Smooth muscle cell (in vitro differentiated cells): ENCODE data around the gene KCNN2. TPM values are rescaled to one million over a fixed set of nuclear protein-coding genes. Genes with fewer than 3 reads are reported as not detected.

Experiments used
- DNase-seq: peaks from one replicate; lab custom pipeline; 2025; ENCODE audit not compliant: unreplicated experiment; lab: John Stamatoyannopoulos, UW
- H2AFZ ChIP-seq: fragments of 200-600 bp; sonication (generic); 2 replicates; pipeline ENCODE4 v1.6.0; 2016; ENCODE audit warnings: antibody characterized with exemption, low read depth, mild to moderate bottlenecking
- H3F3A ChIP-seq: fragments of 200-600 bp; sonication (generic); 2 replicates; pipeline ENCODE4 v1.6.0; 2017; ENCODE audit warnings: antibody characterized with exemption, low read depth
- H3K27ac ChIP-seq: fragments of 200-600 bp; sonication (generic); 2 replicates; pipeline ENCODE4 v1.5.1; 2016; ENCODE audit warnings: low read depth, mild to moderate bottlenecking
- H3K27me3 ChIP-seq: fragments of 200-600 bp; sonication (generic); 2 replicates; pipeline ENCODE4 v1.6.1; 2016; ENCODE audit warnings: low read depth, mild to moderate bottlenecking
- H3K36me3 ChIP-seq: fragments of 200-600 bp; sonication (generic); 2 replicates; pipeline ENCODE4 v1.5.1; 2016; ENCODE audit warnings: low read depth
- H3K4me1 ChIP-seq: fragments of 200-600 bp; sonication (generic); 2 replicates; pipeline ENCODE4 v1.5.1; 2016; ENCODE audit warnings: low read depth
- H3K4me2 ChIP-seq: fragments of 200-600 bp; sonication (generic); 2 replicates; pipeline ENCODE4 v1.6.0; 2016; ENCODE audit warnings: mild to moderate bottlenecking
- H3K4me3 ChIP-seq: fragments of 200-600 bp; sonication (generic); 2 replicates; pipeline ENCODE4 v1.5.1; 2016; ENCODE audit warnings: mild to moderate bottlenecking
- H3K79me2 ChIP-seq: fragments of 200-600 bp; sonication (generic); 2 replicates; pipeline ENCODE4 v1.6.0; 2016; ENCODE audit warnings: low read depth, mild to moderate bottlenecking
- H3K9ac ChIP-seq: fragments of 200-600 bp; sonication (generic); 2 replicates; pipeline ENCODE4 v1.6.0; 2016; ENCODE audit warnings: low read depth
- H3K9me3 ChIP-seq: fragments of 200-600 bp; sonication (generic); replicated peaks from 2 replicates; pipeline ENCODE4 v1.5.1; 2016; ENCODE audit warnings: low read depth
- H4K20me1 ChIP-seq: fragments of 200-600 bp; sonication (generic); 2 replicates; pipeline ENCODE4 v1.6.0; 2016; ENCODE audit warnings: low read depth
- whole genome bisulfite sequencing: methylation state at CpG from one replicate; pipeline ENCODE4 v1.1.7; 2016; ENCODE audit warnings: low lambda C conversion rate; 5-methylcytosine and 5-hydroxymethylcytosine counted together
- polyA plus RNA-seq: library from polyadenylated mRNA; unstranded; fragments of >200 nt; fragmentation: Nextera tagmentation; extraction: Ambion mirVana; gene quantifications from 2 replicates; pipeline ENCODE4 v1.2.1, GENCODE V29; 2016
- total RNA-seq: library from RNA; depleted of rRNA; stranded (reverse); fragments of >200 nt; gene quantifications from 2 replicates; pipeline ENCODE4 v1.2.3, GENCODE V29; 2014
- TF ChIP-seq, protein P1 (sequence below): fragments of 200-600 bp; sonication (generic); IDR thresholded peaks from 2 replicates; pipeline ENCODE4 v1.5.1; 2017; ENCODE audit warnings: borderline replicate concordance, mild to moderate bottlenecking, antibody characterized with exemption; ENCODE audit not compliant: insufficient read depth, poor library complexity, severe bottlenecking

KCNN2 gene
- total and polyA plus RNA-seq, 2 experiments from 2014 or later = 3.2 to 8.0 TPM

DNA sequence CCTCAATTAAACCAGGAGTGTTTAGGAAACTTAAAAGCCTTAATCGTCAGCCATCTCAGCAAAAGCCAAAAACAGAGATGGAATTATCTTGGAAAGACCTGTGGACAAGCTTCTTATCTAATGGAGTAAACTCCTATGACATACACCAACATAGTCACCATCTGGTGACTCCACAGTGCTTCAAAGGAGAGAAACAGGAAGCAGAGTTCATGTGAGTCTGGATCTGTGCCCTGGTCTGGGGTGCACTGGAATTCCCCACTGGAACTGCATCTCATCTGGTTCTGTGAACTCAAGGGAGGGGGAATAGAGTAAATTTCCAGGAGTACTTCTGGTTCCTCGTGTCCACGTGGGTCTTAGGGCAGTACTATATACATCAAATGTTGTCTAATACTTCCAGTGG lies 36.3 kb upstream of the KCNN2 start:
- DNase-seq = no peak
- no peaks in the 10 kb centered on the region for H3K9me3 ChIP-seq
- H3K36me3 ChIP-seq = no peaks in the 10 kb centered on the region
- H3K9ac ChIP-seq = peak overlapping the region; percentile 12
- H4K20me1 ChIP-seq = no peaks in the 10 kb centered on the region
- WGBS = 17% methylated on average over 3 of the region's 3 CpGs
- H3K4me3 ChIP-seq = no peak overlapping the region
- H3K27me3 ChIP-seq = no peaks in the 10 kb centered on the region
- TF ChIP-seq, protein P1, sequence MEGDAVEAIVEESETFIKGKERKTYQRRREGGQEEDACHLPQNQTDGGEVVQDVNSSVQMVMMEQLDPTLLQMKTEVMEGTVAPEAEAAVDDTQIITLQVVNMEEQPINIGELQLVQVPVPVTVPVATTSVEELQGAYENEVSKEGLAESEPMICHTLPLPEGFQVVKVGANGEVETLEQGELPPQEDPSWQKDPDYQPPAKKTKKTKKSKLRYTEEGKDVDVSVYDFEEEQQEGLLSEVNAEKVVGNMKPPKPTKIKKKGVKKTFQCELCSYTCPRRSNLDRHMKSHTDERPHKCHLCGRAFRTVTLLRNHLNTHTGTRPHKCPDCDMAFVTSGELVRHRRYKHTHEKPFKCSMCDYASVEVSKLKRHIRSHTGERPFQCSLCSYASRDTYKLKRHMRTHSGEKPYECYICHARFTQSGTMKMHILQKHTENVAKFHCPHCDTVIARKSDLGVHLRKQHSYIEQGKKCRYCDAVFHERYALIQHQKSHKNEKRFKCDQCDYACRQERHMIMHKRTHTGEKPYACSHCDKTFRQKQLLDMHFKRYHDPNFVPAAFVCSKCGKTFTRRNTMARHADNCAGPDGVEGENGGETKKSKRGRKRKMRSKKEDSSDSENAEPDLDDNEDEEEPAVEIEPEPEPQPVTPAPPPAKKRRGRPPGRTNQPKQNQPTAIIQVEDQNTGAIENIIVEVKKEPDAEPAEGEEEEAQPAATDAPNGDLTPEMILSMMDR = no peak
- H2AFZ ChIP-seq = no peak overlapping the region
- H3K79me2 ChIP-seq = no peaks in the 10 kb centered on the region
- H3K4me1 ChIP-seq = peaks cover 15% of the 10 kb centered on the region
- peak overlapping the region; percentile 69 for H3K27ac ChIP-seq
- H3F3A ChIP-seq = no peaks in the 10 kb centered on the region
- H3K4me2 ChIP-seq = peak overlapping the region; percentile 22

DNA sequence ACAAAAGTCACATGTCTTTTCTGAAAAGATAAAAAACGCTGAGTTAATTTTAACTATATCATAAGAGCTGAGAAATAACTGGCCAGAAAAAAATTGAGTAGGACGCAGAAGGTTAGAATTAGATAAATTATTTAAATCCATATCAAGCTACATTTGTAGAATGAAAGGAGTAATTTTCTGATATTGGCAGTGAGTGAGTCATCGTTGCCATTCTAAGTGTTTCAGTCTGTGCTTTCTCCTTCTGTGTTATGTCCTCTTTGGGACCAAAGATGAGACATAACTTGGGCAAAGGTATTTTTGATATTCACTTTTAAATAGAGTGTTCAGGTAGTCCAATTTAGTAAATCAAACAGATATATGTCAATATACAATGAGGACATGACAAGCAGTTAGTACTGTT lies 34.4 kb upstream of the KCNN2 start:
- no peaks in the 10 kb centered on the region for H3K79me2 ChIP-seq
- no peak for DNase-seq
- peaks cover 15% of the 10 kb centered on the region for H3K4me1 ChIP-seq
- no peaks in the 10 kb centered on the region for H4K20me1 ChIP-seq
- TF ChIP-seq, protein P1 = no peak
- H3K27ac ChIP-seq = no peak overlapping the region
- H3F3A ChIP-seq = no peaks in the 10 kb centered on the region
- no peak overlapping the region for H3K4me2 ChIP-seq
- 83% methylated on average over 3 of the region's 3 CpGs for WGBS
- H3K9ac ChIP-seq = no peak overlapping the region
- H3K27me3 ChIP-seq = no peaks in the 10 kb centered on the region
- H3K36me3 ChIP-seq = no peaks in the 10 kb centered on the region
- H3K9me3 ChIP-seq = no peaks in the 10 kb centered on the region
- H2AFZ ChIP-seq = no peak overlapping the region
- no peak overlapping the region for H3K4me3 ChIP-seq

DNA sequence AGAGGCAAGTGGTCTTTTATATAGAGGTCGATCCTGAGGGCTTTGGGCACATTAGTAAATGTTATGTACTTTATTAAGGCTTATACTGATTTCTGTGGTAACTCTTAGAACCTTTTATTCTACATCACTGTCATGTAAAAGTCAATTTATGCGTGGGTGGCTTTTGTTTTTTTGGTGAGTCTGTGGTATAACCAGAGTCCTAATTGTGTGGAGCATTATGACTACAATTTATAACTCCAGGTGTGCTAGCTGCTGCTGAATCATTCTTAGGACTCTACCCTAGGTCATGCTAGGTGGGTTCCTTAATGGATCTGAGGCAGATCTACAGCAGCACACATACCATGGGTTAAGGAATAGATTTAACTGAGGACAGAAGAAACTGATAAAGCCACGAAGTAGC lies 33.9 kb upstream of the KCNN2 start:
- Histone ChIP-seq H3K4me3 (no peak overlapping the region), H3K9ac (no peak overlapping the region)

More for the DNA sequence above, 33.9 kb upstream of the KCNN2 start:
- no peaks in the 10 kb centered on the region for H3K27me3 ChIP-seq
- H3K9me3 ChIP-seq = no peaks in the 10 kb centered on the region
- no peak overlapping the region for H2AFZ ChIP-seq
- no peaks in the 10 kb centered on the region for H4K20me1 ChIP-seq
- no peaks in the 10 kb centered on the region for H3K79me2 ChIP-seq
- H3K4me1 ChIP-seq = peaks cover 15% of the 10 kb centered on the region
- TF ChIP-seq, protein P1 = no peak
- no peak for DNase-seq
- 87% methylated on average over 3 of the region's 3 CpGs for WGBS
- no peaks in the 10 kb centered on the region for H3K36me3 ChIP-seq
- H3F3A ChIP-seq = no peaks in the 10 kb centered on the region
- no peak overlapping the region for H3K4me2 ChIP-seq
- no peak overlapping the region for H3K27ac ChIP-seq
